Liver (tissue), 9 donors: ENCODE results near the gene ZYX. TPM values are rescaled to one million over a fixed set of nuclear protein-coding genes. Genes with fewer than 3 reads are reported as not detected.

Experiments used
- DNase-seq: peaks from one replicate; pipeline ENCODE4 v3.0.0-alpha.2; 2017; ENCODE audit warnings: low spot score
- H3K27ac ChIP-seq, 2 donors: one replicate each; pipeline ENCODE4 v1.7.0; 2013; ENCODE audit warnings: inconsistent platforms in 2 of 2, low read length in 2 of 2, control low read depth in 1 of 2, low read depth in 1 of 2, mild to moderate bottlenecking in 1 of 2
- H3K27me3 ChIP-seq, 4 donors: one replicate each; pipeline versions ENCODE4 v1.6.1 to v1.7.0; 2013; ENCODE audit warnings: low read length in 3 of 4, inconsistent platforms in 1 of 4, mild to moderate bottlenecking in 1 of 4, moderate library complexity in 1 of 4; ENCODE audit not compliant: control insufficient read depth in 4 of 4, insufficient read depth in 4 of 4
- H3K36me3 ChIP-seq, 4 donors: one replicate each; pipeline versions ENCODE4 v1.6.1 to v1.7.0; 2013; ENCODE audit warnings: low read length in 3 of 4, mild to moderate bottlenecking in 3 of 4, low read depth in 1 of 4, moderate library complexity in 1 of 4; ENCODE audit not compliant: control insufficient read depth in 4 of 4, insufficient read depth in 3 of 4
- H3K4me1 ChIP-seq, 4 donors: one replicate each; pipeline versions ENCODE4 v1.6.1 to v1.7.0; 2013; ENCODE audit warnings: low read length in 3 of 4, mild to moderate bottlenecking in 3 of 4, moderate library complexity in 1 of 4; ENCODE audit not compliant: control insufficient read depth in 4 of 4, insufficient read depth in 4 of 4
- H3K4me3 ChIP-seq, 3 donors: one replicate each; pipeline versions ENCODE4 v1.6.1 to v1.7.0; 2013; ENCODE audit warnings: low read length in 3 of 3, control low read depth in 1 of 3, low read depth in 1 of 3, mild to moderate bottlenecking in 1 of 3
- H3K9ac ChIP-seq, 2 donors: one replicate each; pipeline ENCODE4 v1.7.0; 2013; ENCODE audit warnings: low read length in 2 of 2, mild to moderate bottlenecking in 2 of 2, moderate library complexity in 2 of 2, control low read depth in 1 of 2, low read depth in 1 of 2
- H3K9me3 ChIP-seq, 4 donors: one replicate each; pipeline versions ENCODE4 v1.6.1 to v1.7.0; 2013; ENCODE audit warnings: low read length in 3 of 4; ENCODE audit not compliant: control insufficient read depth in 4 of 4
- CTCF ChIP-seq: fragments of 150-350 bp; IDR thresholded peaks from 2 replicates; pipeline ENCODE4 v1.5.1; 2017; ENCODE audit warnings: improper control_type of control experiment, low read depth, low read length; ENCODE audit not compliant: missing input control
- MAX ChIP-seq: IDR thresholded peaks from 2 replicates; pipeline ENCODE4 v1.6.1; 2016; ENCODE audit warnings: antibody characterized with exemption
- NR2F2 ChIP-seq: IDR thresholded peaks from 2 replicates; pipeline ENCODE4 v1.6.1; 2016; ENCODE audit warnings: antibody characterized with exemption
- RAD21 ChIP-seq, 2 donors: IDR thresholded peaks; 2 replicates each; pipeline ENCODE4 v1.6.1; 2016; ENCODE audit warnings: antibody characterized with exemption in 2 of 2, mild to moderate bottlenecking in 2 of 2
- REST ChIP-seq: IDR thresholded peaks from 2 replicates; pipeline ENCODE4 v1.6.1; 2016; ENCODE audit warnings: antibody characterized with exemption, mild to moderate bottlenecking
- RXRA ChIP-seq, 2 donors: IDR thresholded peaks; 2 replicates each; pipeline ENCODE4 v1.6.1; 2017 to 2018; ENCODE audit warnings: antibody characterized with exemption in 2 of 2, mild to moderate bottlenecking in 1 of 2
- WGBS: extraction: QIAGEN DNeasy Blood & Tissue Kit; methylation state at CpG from one replicate; pipeline ENCODE4 v1.1.7; 2013; 5-methylcytosine and 5-hydroxymethylcytosine counted together
- polyA plus RNA-seq, 2 donors: library from polyadenylated mRNA; stranded (reverse) in 1 of 2; unstranded in 1 of 2; fragments of 200-250 nt in 1 of 2; fragments of >200 nt in 1 of 2; fragmentation: Nextera tagmentation in 1 of 2; extraction: Ambion mirVana in 1 of 2; gene quantifications; one replicate each; pipeline versions ENCODE4 v1.2.1 to v1.2.3, GENCODE V29; 2013 to 2015
- total RNA-seq, 2 donors: library from RNA; depleted of rRNA; stranded (reverse); fragments of >200 nt; gene quantifications; one replicate each; pipeline ENCODE4 v1.2.3, GENCODE V29; 2014
- donor health status: healthy.
- donor health status: healthy.
- donor health status: healthy.
- donor health status: healthy.
- donor health status: healthy.

Gene ZYX
- total and polyA plus RNA-seq, 4 donors, result 15.4 to 49.7 (median 16.5) TPM

- no peak overlapping the region for H3K4me3 ChIP-seq
- WGBS, result 40% methylated on average over 1 of the region's 1 CpG
- TF ChIP-seq NR2F2, result no peak
- no peak overlapping the region for H3K27ac ChIP-seq
- no peaks in the 10 kb centered on the region for H3K27me3 ChIP-seq
- H3K4me1 ChIP-seq, result peaks cover 0 to 10% (median 4%) of the 10 kb centered on the region in 4 donors
- no peak for DNase-seq
- H3K36me3 ChIP-seq, result no peaks in the 10 kb centered on the region
- H3K9ac ChIP-seq, result no peak overlapping the region
- no peaks in the 10 kb centered on the region for H3K9me3 ChIP-seq
These were observed 36.7 kb downstream of the ZYX start for GRCh38 chr7:143417734-143418383.

GRCh38 chr7:143418681-143419458, 37.7 kb downstream of the ZYX start:
- no peak for DNase-seq
- WGBS, result 93% methylated on average over 11 of the region's 11 CpGs

More at GRCh38 chr7:143418681-143419458, 37.7 kb downstream of the ZYX start:
- H3K9ac ChIP-seq, result no peak overlapping the region
- H3K4me3 ChIP-seq, result no peak overlapping the region
- H3K27me3 ChIP-seq, result no peaks in the 10 kb centered on the region
- H3K4me1 ChIP-seq, result peaks cover 0 to 10% (median 4%) of the 10 kb centered on the region in 4 donors
- TF ChIP-seq RAD21 (IDR thresholded peaks at IDR 0.05) (no peak), REST (no peak), CTCF (no peak), MAX (no peak), NR2F2 (no peak), RXRA (IDR thresholded peaks at IDR 0.05) (no peak)
- no peaks in the 10 kb centered on the region for H3K9me3 ChIP-seq
- H3K27ac ChIP-seq, result no peak overlapping the region
- no peaks in the 10 kb centered on the region for H3K36me3 ChIP-seq
